Ectodermal cell (in vitro differentiated cells): ENCODE measurements around the gene BYSL. TPM values are rescaled to one million over a fixed set of nuclear protein-coding genes. Genes with fewer than 3 reads are reported as not detected.

Experiments
- H3K27ac ChIP-seq: 2 replicates; pipeline ENCODE4 v1.7.0; 2013; ENCODE audit warnings: mild to moderate bottlenecking, low read depth, low read length; ENCODE audit not compliant: insufficient read depth, poor library complexity, severe bottlenecking
- H3K27me3 ChIP-seq: 2 replicates; pipeline ENCODE4 v1.7.0; 2013; ENCODE audit warnings: mild to moderate bottlenecking, low read length; ENCODE audit not compliant: insufficient read depth, control insufficient read depth, poor library complexity, severe bottlenecking
- H3K36me3 ChIP-seq: one replicate; pipeline ENCODE4 v1.7.0; 2013; ENCODE audit warnings: low read length; ENCODE audit not compliant: control insufficient read depth, insufficient read depth
- H3K4me1 ChIP-seq: one replicate; pipeline ENCODE4 v1.7.0; 2013; ENCODE audit warnings: low read length; ENCODE audit not compliant: control insufficient read depth, insufficient read depth
- H3K4me3 ChIP-seq: 2 replicates; pipeline ENCODE4 v1.7.0; 2013; ENCODE audit warnings: low read depth, low read length, control low read depth; ENCODE audit not compliant: insufficient read depth
- H3K9me3 ChIP-seq: 2 replicates; pipeline ENCODE4 v1.7.0; 2013; ENCODE audit warnings: mild to moderate bottlenecking, low read length, moderate library complexity; ENCODE audit not compliant: control insufficient read depth
- WGBS, 2 experiments: methylation state at CpG; one replicate each; pipeline ENCODE4 v1.1.7; 2013; ENCODE audit warnings: missing lambda C conversion rate in 2 of 2; 5-methylcytosine and 5-hydroxymethylcytosine counted together
- polyA plus RNA-seq, 4 experiments: library from polyadenylated mRNA; stranded (reverse); fragments of 50-300 nt; gene quantifications; one replicate each; pipeline ENCODE4 v1.2.3, GENCODE V29; 2013

The BYSL gene, protein sequence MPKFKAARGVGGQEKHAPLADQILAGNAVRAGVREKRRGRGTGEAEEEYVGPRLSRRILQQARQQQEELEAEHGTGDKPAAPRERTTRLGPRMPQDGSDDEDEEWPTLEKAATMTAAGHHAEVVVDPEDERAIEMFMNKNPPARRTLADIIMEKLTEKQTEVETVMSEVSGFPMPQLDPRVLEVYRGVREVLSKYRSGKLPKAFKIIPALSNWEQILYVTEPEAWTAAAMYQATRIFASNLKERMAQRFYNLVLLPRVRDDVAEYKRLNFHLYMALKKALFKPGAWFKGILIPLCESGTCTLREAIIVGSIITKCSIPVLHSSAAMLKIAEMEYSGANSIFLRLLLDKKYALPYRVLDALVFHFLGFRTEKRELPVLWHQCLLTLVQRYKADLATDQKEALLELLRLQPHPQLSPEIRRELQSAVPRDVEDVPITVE
- polyA plus RNA-seq (2013, experiment 1 of 4): 45.8 TPM
- polyA plus RNA-seq (2013, experiment 2 of 4): 39.9 TPM
- 28.7 TPM for polyA plus RNA-seq (2013, experiment 3 of 4)
- polyA plus RNA-seq (2013, experiment 4 of 4): 34.4 TPM

DNA sequence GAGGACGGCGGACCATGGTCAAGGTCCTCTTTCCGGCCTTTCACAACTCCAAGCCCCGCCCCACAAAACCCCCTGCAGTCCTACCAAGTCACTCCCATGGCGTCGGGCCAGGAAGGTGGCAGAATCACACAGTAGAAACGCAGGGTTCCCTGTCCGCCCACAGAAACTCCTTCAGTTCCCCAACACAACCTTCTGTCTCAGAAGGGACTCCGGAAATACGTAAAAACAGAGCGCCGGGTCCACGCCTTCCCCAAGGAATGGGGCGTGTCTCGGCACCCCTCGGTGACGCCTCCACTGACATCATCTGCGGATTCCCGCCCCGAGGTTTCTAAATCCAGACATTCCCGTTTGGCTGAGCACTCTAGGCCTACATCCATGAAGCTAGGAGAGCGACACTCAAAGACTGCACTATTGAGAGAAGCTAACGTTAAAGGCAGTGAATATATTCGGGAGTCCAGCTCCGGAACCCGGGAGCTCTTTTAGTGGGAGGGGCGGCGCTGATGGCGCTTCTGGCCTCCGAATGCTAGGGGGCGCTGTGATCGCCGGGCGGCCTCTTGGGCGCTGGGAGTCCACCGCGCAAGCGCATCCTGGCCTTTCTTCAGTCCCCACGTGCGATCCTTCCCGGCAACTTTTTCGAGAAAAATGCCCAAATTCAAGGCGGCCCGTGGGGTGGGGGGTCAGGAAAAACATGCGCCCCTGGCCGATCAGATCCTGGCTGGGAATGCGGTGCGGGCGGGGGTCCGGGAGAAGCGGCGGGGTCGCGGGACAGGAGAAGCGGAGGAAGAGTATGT, at the start of gene BYSL, which contains the start of gene MED20:
Gene BYSL (plus strand): TSS at position 579 of the 791 bp plus-strand sequence. CDS start 64 bp downstream, at position 643.
Gene MED20 (minus strand): TSS at position 219 of the 791 bp plus-strand sequence. CDS start 121 bp downstream, at position 98.
- 0% methylated on average over 55 of the region's 55 CpGs for WGBS, 2 experiments
- Histone ChIP-seq H3K27ac (peak within 1 kb of the TSS; percentile 96), H3K9me3 (no peaks in the 10 kb centered on the region), H3K36me3 (peaks cover 7% of the 10 kb centered on the region), H3K4me1 (peaks cover 16% of the 10 kb centered on the region), H3K27me3 (no peaks in the 10 kb centered on the region), H3K4me3 (peak within 1 kb of the TSS; percentile 87)

DNA sequence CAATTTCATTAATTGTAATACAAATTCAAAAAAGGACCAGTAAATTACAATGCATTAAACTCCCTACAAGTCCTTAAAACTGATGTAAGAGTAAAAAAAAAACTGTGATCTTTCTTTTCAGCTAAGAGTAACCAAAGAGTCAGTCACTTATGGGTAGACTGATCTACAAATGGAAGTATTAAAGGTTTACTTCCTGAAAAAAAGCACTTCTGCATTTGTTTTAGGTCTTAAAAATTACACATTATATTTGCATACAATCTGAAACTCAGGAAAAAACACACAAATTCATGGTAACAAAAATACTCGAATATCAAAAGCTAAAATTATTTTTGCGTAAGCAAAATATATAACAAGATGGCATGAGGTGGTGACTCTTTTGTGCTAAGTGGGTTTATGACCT, 49.6 kb upstream of the BYSL start:
- Histone ChIP-seq H3K27me3 (no peaks in the 10 kb centered on the region), H3K4me3 (no peak overlapping the region), H3K9me3 (no peaks in the 10 kb centered on the region), H3K27ac (no peak overlapping the region), H3K4me1 (no peaks in the 10 kb centered on the region), H3K36me3 (peaks cover 4% of the 10 kb centered on the region)
- 89 to 94% methylated on average over 1 to 2 of the region's 2 CpGs for WGBS, 2 experiments

DNA sequence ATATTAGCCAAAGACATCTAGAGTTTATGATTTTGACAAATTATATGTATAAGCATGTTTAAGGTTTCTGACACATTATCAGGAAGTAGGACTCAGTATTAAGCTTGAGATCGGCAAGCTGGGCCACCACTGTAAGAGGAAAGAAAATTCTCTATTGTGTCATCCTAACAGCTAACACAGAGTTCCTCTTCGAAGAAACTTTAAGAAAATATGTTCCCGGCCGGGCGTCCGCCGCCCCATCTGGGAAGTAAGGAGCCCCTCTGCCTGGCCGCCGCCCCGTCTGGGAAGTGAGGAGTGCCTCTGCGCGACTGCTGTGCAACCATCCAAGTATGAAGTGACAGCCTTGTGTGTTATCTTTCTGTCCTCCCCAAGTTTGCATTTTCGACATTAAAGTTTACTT, 49.2 kb upstream of the BYSL start:
- 96 to 97% methylated on average over 12 of the region's 13 CpGs for WGBS, 2 experiments
- no peak overlapping the region for H3K4me3 ChIP-seq
- peaks cover 4% of the 10 kb centered on the region for H3K36me3 ChIP-seq
- H3K27me3 ChIP-seq: no peaks in the 10 kb centered on the region
- H3K4me1 ChIP-seq: no peaks in the 10 kb centered on the region
- no peaks in the 10 kb centered on the region for H3K9me3 ChIP-seq
- no peak overlapping the region for H3K27ac ChIP-seq

DNA sequence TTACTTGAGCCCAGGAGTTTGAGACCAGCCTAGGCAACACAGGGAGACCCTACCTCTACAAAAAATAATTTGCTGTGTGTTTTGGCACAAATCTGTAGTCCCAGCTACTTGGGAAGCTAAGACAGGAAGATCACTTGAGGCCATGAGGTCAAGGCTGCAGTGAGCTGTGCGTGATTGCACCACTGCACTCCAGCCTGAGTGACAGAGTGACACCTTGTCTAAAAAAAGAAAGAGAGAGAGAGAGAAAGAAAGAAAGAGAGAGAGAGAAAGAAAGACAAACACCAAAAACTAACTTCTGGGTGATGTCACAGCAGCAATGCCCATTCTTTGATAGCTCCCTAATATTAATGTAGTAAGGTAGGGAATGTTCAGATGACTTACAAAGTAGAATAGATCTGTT, 46.6 kb upstream of the BYSL start:
- WGBS, 2 experiments: 89 to 100% methylated on average over 1 of the region's 1 CpG

DNA sequence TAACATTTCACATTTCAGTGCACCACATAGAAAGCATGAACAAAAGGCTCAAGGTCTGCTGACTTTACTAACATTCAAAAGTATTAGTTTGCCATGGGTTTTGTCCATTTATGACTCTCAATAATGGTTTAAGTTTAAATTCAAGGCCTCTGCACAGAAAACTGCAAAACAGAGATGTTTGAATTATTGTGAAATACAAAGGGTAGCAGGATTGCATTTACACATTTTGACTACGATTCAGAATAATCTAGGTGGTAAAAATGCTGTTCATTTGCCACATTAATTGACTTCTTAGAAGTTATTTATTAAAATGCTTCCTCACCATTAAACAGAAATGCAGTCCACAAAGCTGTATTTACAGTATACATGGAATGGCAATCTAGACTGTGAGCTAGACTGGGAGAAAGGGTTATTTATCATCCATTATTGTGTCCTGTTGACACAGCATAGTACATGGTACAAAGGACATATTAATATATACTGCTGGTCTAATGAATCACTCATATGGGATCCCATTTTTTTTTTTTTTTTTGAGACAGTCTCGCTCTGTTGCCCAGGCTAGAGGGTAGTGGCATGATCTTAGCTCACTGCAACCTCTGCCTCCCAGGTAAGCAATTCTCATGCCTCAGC, 44.1 kb upstream of the BYSL start:
- 93 to 96% methylated on average over 2 of the region's 2 CpGs for WGBS, 2 experiments

More for the DNA sequence above, 46.6 kb upstream of the BYSL start:
- H3K27ac ChIP-seq: no peak overlapping the region
- no peaks in the 10 kb centered on the region for H3K9me3 ChIP-seq
- no peaks in the 10 kb centered on the region for H3K27me3 ChIP-seq
- H3K4me1 ChIP-seq: no peaks in the 10 kb centered on the region
- no peak overlapping the region for H3K4me3 ChIP-seq
- H3K36me3 ChIP-seq: peaks cover 4% of the 10 kb centered on the region

DNA sequence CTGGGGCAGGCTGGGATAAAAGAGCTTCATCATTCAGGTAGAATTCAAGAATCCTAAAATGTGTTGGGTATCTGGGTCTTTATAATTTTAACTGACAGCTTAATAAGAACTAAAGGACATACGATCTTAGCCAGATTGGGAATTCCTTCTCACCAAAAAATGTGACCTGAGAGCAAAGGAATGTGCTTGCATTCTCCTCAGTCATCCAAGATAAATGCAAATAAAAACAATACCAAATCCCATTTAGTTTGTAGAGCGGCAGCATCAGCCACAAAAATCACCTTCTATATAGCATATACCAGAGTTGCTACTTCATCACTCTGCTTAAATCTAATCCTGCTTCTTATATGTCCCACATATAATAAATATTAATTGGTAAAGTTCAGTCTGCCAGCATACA, 43.1 kb upstream of the BYSL start:
- Histone ChIP-seq H3K4me1 (no peaks in the 10 kb centered on the region), H3K9me3 (no peaks in the 10 kb centered on the region), H3K27me3 (no peaks in the 10 kb centered on the region), H3K27ac (no peak overlapping the region), H3K36me3 (no peaks in the 10 kb centered on the region), H3K4me3 (no peak overlapping the region)
- WGBS, 2 experiments: 82 to 93% methylated on average over 2 of the region's 2 CpGs

More for the DNA sequence above, 44.1 kb upstream of the BYSL start:
- Histone ChIP-seq H3K36me3 (no peaks in the 10 kb centered on the region), H3K4me3 (no peak overlapping the region), H3K9me3 (no peaks in the 10 kb centered on the region), H3K4me1 (no peaks in the 10 kb centered on the region), H3K27ac (no peak overlapping the region), H3K27me3 (no peaks in the 10 kb centered on the region)

DNA sequence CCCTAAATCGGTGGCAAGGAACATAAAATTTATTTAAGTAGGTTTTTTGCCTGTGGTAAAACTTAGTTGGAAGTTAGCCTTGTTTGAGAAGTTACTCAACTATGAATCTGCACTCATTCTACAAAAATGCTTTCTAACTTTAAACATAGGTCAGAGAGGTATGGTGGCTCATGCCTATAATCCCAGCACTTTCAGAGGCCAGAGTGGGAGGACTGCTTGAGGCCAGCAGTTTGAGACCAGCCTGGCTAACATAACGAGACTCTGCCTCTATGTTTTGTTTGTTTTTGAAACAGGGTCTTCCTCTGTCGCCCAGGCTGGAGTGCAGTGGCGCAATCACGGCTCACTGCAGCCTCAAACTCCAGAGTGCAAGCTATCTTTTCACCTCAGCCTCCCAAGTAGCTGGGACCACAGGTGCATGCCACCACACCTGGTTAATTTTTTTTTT, 42.3 kb upstream of the BYSL start:
- H3K36me3 ChIP-seq: no peaks in the 10 kb centered on the region
- no peaks in the 10 kb centered on the region for H3K27me3 ChIP-seq
- no peaks in the 10 kb centered on the region for H3K9me3 ChIP-seq
- no peaks in the 10 kb centered on the region for H3K4me1 ChIP-seq
- no peak overlapping the region for H3K4me3 ChIP-seq
- 81 to 91% methylated on average over 5 of the region's 5 CpGs for WGBS, 2 experiments
- H3K27ac ChIP-seq: no peak overlapping the region

DNA sequence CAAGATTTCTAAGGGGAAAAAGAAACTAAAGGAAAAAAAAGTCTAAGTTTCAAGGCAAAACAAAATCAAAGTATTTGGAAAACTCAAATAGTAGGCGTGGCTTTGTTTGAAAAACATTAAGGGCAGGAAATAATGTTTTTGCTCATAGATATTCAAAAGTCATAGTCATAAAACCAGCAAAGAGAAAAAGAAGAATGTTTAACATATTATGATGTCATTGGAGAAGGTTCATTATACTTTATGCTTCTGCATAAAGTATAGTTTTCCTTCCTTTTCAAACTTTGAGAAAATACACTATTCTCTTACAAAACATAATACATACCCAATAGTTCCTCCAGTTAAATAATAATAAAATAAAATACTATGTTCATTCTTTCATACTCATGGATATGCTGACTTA, 39.8 kb upstream of the BYSL start:
- H3K4me1 ChIP-seq: no peaks in the 10 kb centered on the region
- no peaks in the 10 kb centered on the region for H3K27me3 ChIP-seq
- H3K4me3 ChIP-seq: no peak overlapping the region
- no peak overlapping the region for H3K27ac ChIP-seq
- H3K36me3 ChIP-seq: no peaks in the 10 kb centered on the region
- H3K9me3 ChIP-seq: no peaks in the 10 kb centered on the region
- WGBS, 2 experiments: 100% methylated on average over 1 of the region's 1 CpG

DNA sequence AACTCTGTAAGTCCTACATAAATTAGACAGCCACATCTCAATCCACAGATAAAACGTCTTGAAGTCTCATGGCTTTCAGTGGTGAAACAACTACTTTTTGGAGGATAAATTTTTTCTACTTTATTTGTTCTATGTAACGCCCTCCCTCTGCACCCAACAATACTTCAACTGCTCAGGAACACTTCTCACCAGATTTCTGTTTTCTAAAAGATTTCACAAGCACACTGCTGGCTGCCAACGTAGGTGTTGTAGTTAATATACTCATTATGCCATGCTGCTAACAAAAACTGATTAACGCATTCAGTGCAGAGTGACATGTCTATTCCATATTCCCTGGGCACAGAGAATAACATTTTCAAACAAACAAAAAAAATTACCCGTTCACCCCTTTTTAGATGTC, 36.3 kb upstream of the BYSL start:
- Histone ChIP-seq H3K27me3 (no peaks in the 10 kb centered on the region), H3K4me3 (no peak overlapping the region), H3K36me3 (no peaks in the 10 kb centered on the region), H3K4me1 (peaks cover 11% of the 10 kb centered on the region), H3K27ac (no peak overlapping the region), H3K9me3 (no peaks in the 10 kb centered on the region)
- 91% methylated on average over 3 to 5 of the region's 5 CpGs for WGBS, 2 experiments
